Mucosa of stomach (tissue), 1 donor: ENCODE measurements around the gene CLTB.
"Not testable (repeated sequence)": the region's sequence is repeated elsewhere in the genome, so short reads cannot be mapped to it uniquely, and the experiment has no call there.

Experiments used
- H3K27me3 ChIP-seq: one replicate; pipeline ENCODE4 v1.7.0; 2013; ENCODE audit warnings: mild to moderate bottlenecking, low read length; ENCODE audit not compliant: control insufficient read depth, insufficient read depth
- H3K36me3 ChIP-seq: one replicate; pipeline ENCODE4 v1.7.0; 2013; ENCODE audit warnings: low read length; ENCODE audit not compliant: control insufficient read depth, insufficient read depth
- H3K4me1 ChIP-seq: one replicate; pipeline ENCODE4 v1.7.0; 2013; ENCODE audit warnings: mild to moderate bottlenecking, low read length; ENCODE audit not compliant: control insufficient read depth, insufficient read depth
- H3K4me3 ChIP-seq: one replicate; pipeline ENCODE4 v1.7.0; 2013; ENCODE audit warnings: low read length
- H3K9ac ChIP-seq: one replicate; pipeline ENCODE4 v1.7.0; 2013; ENCODE audit warnings: mild to moderate bottlenecking, low read length, moderate library complexity
- H3K9me3 ChIP-seq: one replicate; pipeline ENCODE4 v1.7.0; 2013; ENCODE audit warnings: mild to moderate bottlenecking, low read length, moderate library complexity; ENCODE audit not compliant: control insufficient read depth
- donor health status: Pancreatic carcinoma.

Gene CLTB

DNA sequence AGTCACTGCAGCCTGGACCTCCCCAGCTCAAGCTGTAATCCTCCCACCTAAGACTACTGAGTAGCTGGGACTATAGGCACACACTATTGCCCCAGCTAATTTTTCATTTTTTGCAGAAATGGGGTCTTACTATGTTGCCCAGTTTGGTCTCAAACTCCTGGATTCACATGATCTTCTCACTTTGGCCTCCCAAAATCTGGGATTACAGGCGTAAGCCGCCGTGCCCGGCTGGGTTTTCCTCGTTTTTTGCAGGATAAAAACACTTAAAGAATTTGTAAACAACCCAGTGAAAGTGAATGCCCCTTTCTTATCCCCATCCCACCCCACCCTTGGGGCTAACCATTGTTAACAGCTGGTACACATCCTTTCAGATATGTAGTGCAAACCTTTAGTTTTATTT is 7.7 kb downstream of the CLTB start:
- Histone ChIP-seq H3K4me1 (peaks cover 69% of the 10 kb centered on the region), H3K9me3 (no peaks in the 10 kb centered on the region), H3K36me3 (peaks cover 9% of the 10 kb centered on the region), H3K27me3 (no peaks in the 10 kb centered on the region), H3K4me3 (no peak overlapping the region), H3K9ac (no peak overlapping the region)

DNA sequence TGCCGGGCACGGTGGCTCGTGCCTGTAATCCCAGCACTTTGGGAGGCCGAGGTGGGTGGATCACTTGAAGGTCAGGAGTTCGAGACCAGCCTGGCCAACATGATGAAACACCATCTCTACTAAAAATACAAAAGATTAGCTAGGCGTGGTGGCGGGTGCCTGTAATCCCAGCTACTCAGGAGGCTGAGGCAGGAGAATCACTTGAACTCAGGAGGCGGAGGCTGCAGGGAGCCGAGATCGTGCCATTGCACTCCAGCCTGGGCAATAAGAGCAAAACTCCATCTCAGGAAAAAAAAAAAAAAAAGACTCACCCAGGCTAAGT is 8.1 kb downstream of the CLTB start:
- H3K9ac ChIP-seq, H3K9me3 ChIP-seq, H3K36me3 ChIP-seq, H3K4me3 ChIP-seq, H3K27me3 ChIP-seq: not testable (repeated sequence)
- H3K4me1 ChIP-seq: peaks cover 69% of the 10 kb centered on the region

DNA sequence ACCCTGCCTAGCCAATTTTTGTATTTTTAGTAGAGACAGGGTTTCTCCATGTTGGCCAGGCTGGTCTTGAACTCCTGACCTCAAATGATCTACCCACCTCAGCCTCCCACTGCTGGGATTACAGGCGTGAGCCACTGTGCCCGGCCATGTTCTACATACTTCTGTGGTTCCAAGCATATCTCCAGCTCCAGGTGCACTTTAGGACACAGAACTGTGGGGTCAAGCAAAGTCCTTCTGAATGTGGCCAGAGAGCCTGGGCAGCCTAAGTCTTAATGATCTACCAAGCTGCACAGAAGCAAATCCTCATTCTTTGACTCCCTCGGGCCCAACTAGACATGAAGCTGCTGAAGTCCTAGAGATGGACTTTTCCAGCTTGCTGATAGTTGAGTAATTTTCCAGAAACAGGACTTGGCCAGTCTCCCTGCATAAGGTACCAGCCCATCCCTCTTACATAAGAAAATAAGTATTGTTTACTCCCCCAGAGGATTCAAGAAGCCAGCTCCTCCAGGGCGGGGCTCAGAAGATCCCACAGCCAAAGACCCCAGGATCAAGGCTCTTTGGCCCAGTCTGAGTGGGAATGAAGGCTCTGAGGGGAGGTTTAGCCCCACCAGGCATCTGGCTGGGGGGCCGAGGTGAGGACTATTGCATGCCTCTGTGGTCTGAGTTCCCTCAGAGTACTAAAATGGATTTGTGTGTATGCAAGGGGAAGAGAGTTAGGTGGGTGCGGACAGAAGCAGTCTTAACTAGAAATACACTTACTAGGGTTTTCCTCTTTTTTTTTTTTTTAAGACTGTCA is 8.7 kb downstream of the CLTB start:
- Histone ChIP-seq H3K27me3 (no peaks in the 10 kb centered on the region), H3K36me3 (peaks cover 9% of the 10 kb centered on the region), H3K9me3 (no peaks in the 10 kb centered on the region), H3K9ac (no peak overlapping the region), H3K4me3 (no peak overlapping the region), H3K4me1 (peaks cover 68% of the 10 kb centered on the region)

DNA sequence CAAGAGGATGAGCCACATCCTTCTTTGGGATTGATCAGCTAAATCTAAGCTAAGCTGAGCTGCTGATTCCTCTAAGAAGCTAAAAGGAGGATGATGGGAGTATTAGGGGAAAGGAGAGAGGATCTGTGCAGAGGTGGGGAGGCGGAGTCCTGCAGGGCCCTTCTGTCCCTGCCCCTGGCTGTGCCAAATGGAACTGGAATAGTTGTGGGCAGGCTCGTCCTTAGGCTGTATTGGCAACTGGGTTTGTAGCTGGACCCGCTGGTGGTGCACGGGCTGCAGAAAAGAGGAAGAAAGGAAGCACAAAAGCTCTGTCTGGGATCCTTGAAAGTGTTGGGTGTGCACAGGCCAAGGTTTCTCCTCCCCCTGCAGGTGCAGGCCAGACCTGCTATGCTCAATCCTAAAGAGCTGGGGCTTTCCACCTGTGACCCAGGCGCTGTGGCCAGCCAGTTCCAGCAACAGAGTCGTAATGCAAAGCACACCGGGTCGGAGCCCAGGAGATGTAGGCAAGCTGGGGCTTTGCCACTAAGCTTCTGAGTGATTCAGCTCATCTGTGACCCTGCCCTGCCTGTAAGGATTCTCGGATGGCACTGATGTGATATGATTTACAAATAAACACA is 9.8 kb downstream of the CLTB start:
- peaks cover 66% of the 10 kb centered on the region for H3K4me1 ChIP-seq
- no peaks in the 10 kb centered on the region for H3K27me3 ChIP-seq
- no peak overlapping the region for H3K4me3 ChIP-seq
- H3K9ac ChIP-seq: no peak overlapping the region
- no peaks in the 10 kb centered on the region for H3K9me3 ChIP-seq
- peaks cover 9% of the 10 kb centered on the region for H3K36me3 ChIP-seq

DNA sequence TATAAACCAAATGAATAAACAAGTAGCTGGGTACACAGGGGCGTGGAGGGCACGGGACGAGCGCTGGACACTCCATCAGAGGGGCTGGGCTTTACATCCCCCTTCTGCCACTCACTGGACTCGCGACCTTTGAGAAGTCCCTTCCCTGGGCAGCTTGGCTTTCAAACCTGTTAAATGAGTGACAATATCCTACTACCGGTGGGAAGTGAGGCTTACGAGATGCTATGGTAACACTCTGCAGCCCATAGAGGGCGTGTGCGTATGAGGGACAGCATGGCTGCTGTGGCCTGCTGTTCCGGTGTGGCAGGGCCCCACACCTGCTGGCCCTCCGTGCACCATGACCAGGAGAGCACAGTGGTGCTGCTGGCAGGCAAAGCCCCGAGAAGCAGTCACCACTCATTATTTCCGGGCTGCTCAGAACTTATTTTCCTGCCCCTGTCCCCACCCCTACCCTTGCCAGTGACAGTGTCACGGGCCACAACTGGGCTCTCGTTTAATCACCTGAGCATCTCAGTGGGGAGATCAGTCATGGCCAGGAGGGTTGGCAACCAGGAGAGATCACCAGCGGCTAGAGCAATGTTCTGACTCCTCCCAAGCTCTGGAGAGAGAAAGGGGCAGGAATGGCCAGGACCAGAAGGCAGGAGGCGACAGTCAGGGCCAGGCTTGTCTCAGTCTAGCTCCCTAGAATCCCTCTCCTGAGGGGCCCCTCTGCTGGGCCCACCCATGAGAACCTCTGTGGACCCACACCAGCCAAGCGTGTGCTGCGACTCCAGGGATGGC is 10.5 kb downstream of the CLTB start:
- peaks cover 67% of the 10 kb centered on the region for H3K4me1 ChIP-seq
- no peaks in the 10 kb centered on the region for H3K9me3 ChIP-seq
- H3K9ac ChIP-seq: no peak overlapping the region
- peaks cover 9% of the 10 kb centered on the region for H3K36me3 ChIP-seq
- H3K27me3 ChIP-seq: no peaks in the 10 kb centered on the region
- no peak overlapping the region for H3K4me3 ChIP-seq

DNA sequence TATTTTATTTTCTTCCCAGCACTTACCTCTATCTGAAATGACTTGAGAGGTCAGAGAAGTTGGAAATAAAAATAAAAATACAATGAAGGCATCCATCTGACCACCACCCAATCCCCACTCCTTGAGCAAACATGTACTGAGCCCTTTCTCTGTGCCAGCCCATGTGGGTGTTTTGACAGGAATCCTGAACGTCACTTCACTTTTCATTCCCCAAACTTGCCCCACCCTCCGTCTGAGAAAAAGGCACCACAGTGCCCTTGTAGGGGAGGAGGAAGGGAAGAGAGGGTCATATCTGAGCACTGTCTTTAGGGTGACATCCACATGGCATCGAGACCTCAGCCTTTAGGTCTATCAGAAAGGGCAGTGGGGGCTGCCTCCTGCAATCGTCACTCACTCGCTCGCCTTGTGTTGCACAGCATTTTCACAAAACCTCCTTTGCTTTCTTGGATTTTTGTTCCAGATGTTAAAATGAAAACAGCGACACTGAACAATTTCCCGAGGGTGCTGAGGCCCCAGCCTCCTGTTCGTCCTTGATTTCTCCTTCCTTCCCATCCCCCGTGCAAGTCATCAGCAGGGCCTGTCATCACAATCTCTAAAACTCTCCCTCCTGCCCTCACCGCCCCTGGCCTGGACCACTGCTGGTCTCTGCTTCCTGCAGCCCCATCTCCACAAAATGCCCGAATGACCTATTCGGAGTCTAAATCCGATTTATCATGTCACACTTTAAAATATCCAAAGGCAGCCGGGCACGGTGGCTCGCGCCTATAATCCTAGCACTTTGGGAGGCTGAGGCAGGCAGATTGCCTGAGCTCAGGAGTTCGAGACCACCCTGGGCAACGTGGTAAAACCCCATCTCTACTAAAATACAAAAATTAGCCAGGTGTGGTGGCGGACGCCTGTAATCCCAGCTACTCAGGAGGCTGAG is 14.8 kb downstream of the CLTB start:
- H3K4me3 ChIP-seq: no peak overlapping the region
- H3K9me3 ChIP-seq: no peaks in the 10 kb centered on the region
- H3K36me3 ChIP-seq: peaks cover 12% of the 10 kb centered on the region
- H3K4me1 ChIP-seq: peaks cover 59% of the 10 kb centered on the region
- no peaks in the 10 kb centered on the region for H3K27me3 ChIP-seq
- no peak overlapping the region for H3K9ac ChIP-seq

DNA sequence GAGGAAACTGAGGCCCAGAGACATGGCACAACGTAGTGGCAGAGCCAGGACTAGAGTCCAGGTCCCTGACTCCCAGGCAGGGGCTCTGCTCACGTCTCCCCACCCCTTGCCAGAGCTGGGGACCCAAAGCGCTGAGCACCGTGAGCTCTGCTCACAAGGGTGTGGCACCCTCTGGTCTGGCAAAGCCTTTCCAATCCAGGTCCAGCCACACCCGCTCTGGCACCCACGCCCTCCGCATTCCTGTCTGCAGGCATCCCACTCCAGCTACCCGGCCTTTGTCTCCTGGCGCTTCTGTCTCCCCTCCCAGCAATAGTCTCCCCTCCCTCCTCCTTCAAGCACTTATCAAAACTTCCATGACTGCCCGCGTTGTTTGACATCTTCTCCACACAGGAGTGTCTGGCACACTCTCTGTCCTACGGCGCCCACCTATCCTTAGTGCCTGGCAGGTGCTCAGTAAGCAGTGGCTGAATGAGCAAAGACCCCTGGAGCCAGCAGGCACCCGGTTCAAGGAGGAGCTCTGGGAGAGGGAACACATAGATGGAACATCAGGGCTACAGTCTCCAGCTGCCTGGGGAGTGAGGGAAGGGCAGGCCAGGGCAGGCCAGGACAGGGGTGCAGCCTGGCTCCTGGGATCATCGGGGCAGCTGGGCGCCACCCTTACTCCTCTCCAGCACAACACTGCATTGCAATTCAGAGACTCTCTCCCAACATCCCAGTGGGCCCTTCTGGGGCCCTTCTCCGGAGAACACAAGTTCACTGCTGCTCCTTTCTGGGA is 15.8 kb downstream of the CLTB start:
- H3K4me3 ChIP-seq: no peak overlapping the region
- H3K36me3 ChIP-seq: peaks cover 16% of the 10 kb centered on the region
- H3K4me1 ChIP-seq: peaks cover 52% of the 10 kb centered on the region
- H3K9ac ChIP-seq: no peak overlapping the region
- no peaks in the 10 kb centered on the region for H3K9me3 ChIP-seq
- H3K27me3 ChIP-seq: no peaks in the 10 kb centered on the region

DNA sequence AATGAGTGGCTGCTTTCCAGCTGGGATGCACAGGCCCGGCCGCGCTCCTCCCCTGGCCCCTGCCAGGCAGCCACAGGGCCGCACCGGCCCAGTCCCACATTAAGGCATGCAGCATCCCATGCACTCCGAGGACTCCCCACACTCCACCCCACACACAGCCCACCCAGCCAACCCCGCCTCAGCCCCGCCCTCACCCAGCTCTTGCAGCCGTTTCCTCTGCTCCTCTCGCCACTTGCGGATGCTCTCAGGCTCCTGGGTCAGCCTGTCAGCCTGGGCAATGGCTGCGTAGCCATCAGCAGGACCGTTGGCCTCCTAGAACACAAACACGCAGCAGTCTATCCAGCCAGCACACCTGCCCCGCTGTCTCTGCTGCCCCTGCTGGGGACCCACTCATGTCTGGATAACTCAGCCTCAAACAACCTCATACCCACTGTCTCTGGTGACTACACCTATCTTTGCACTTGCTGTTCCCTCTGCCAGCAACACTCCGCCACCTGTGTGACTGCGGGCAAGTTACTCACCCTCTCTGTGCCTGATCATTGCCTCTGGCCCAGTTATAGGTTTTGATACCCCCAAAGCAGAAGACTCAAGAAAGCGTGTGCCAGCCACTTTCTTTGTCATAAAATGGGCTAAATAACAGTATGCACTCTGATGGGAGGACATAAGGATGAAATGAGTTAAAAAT is 18.5 kb downstream of the CLTB start:
- Histone ChIP-seq H3K9ac (no peak overlapping the region), H3K4me3 (no peak overlapping the region), H3K9me3 (no peaks in the 10 kb centered on the region), H3K36me3 (peaks cover 24% of the 10 kb centered on the region), H3K4me1 (peaks cover 26% of the 10 kb centered on the region), H3K27me3 (no peaks in the 10 kb centered on the region)

DNA sequence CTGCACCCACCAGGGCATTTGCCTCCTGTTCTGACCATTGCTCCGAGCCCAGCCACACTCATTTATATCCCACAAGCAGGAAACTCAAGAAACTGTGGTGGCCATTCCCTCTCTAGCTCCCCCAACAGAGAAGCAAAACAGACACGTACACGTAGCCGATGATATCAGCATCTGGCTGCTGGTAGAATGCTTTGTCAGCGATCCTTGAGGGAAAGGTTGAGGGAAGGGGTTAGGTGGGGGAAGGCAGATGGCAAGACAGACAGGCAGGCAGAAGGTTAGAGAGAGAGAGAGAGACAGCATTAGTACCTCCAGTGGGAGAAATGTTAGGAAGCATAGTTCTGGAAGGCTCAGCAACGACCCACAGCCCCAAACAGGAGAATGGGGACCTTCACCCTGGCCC is 20.0 kb downstream of the CLTB start:
- no peak overlapping the region for H3K4me3 ChIP-seq
- H3K9ac ChIP-seq: no peak overlapping the region
- H3K9me3 ChIP-seq: no peaks in the 10 kb centered on the region
- no peaks in the 10 kb centered on the region for H3K27me3 ChIP-seq
- H3K4me1 ChIP-seq: peaks cover 13% of the 10 kb centered on the region
- H3K36me3 ChIP-seq: peaks cover 26% of the 10 kb centered on the region

DNA sequence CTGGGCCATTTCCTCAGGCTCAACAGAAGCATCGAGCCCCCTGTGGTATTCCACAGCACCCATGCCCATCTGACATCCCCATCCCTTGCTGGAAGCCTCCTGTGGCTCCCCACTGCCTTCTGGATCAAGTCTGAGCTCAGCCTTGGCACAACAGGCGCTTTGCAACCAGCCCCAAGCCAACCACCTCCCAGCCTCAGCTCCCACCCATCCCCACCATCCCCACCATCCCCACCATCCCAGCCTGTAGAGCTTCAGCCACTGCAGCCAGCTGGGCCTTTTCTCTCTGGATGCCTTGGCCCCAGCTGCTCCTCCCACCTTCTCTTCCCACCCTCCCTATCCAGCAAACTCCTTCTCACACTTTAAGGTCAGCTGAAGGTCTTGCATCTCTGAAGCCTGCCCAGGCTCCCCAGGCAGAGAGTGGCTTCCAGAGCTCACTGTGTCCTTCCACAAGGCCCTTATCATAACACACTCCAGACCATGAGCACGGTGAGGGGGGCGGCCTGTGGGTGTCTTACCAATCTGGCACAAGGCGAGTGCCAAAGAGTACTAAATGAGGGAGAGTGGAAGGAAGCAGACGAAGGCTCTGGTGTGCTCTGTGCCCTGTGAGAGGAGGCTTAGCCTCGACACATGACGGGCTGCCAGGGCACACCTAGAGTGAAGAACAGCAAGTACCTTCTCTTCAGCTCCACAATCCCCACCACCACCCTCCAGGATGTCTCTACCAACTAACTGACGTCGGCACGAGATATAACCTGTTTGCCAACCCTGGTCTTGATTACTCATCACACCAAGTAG is 21.3 kb downstream of the CLTB start:
- no peak overlapping the region for H3K9ac ChIP-seq
- peaks cover 26% of the 10 kb centered on the region for H3K36me3 ChIP-seq
- H3K27me3 ChIP-seq: no peaks in the 10 kb centered on the region
- peaks cover under 1% of the 10 kb centered on the region for H3K4me1 ChIP-seq
- no peaks in the 10 kb centered on the region for H3K9me3 ChIP-seq
- no peak overlapping the region for H3K4me3 ChIP-seq
